PC-9 (cell line): ENCODE data around the gene PRKCA.

Experiments used
- EZH2 ChIP-seq: fragments of 200-600 bp; sonication (generic); IDR thresholded peaks from 2 replicates; pipeline ENCODE4 v1.8.0; 2017; ENCODE audit warnings: antibody characterized with exemption, low read depth
- TF ChIP-seq, protein P1 (sequence below): fragments of 200-600 bp; sonication (generic); conservative IDR thresholded peaks from 2 replicates; pipeline ENCODE4 v1.6.1; 2017; ENCODE audit warnings: mixed run types, antibody characterized with exemption, mild to moderate bottlenecking, moderate library complexity

DNA sequence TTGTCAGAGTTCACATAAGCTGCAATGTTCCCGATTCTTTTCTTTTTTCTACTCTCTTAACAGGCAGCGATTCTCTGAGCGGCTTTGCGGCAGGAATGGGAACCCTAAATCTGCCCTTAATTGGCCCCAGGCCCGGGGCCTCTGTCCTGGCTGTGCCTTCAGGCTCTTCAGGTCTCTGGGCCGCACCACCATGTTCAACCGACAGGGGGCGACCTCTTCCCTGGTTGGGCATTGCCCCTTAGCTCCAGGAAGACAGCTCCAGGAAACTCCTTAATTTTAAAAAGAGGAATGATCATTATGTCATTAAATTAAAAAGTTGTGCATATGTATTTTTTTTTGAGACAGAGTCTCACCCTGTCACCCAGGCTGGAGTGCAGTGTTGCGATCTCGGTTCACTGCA is 552.8 kb downstream of the PRKCA start:
- TF ChIP-seq, protein P1, sequence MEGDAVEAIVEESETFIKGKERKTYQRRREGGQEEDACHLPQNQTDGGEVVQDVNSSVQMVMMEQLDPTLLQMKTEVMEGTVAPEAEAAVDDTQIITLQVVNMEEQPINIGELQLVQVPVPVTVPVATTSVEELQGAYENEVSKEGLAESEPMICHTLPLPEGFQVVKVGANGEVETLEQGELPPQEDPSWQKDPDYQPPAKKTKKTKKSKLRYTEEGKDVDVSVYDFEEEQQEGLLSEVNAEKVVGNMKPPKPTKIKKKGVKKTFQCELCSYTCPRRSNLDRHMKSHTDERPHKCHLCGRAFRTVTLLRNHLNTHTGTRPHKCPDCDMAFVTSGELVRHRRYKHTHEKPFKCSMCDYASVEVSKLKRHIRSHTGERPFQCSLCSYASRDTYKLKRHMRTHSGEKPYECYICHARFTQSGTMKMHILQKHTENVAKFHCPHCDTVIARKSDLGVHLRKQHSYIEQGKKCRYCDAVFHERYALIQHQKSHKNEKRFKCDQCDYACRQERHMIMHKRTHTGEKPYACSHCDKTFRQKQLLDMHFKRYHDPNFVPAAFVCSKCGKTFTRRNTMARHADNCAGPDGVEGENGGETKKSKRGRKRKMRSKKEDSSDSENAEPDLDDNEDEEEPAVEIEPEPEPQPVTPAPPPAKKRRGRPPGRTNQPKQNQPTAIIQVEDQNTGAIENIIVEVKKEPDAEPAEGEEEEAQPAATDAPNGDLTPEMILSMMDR, result peak; percentile 81
- TF ChIP-seq EZH2, result no peak
